VCaP (cell line): ENCODE data around the gene TRIM40.

Experiments
- H3K27ac ChIP-seq: fragments of 450-650 bp; 2 replicates; pipeline ENCODE4 v1.5.1; 2017
- TF ChIP-seq, protein P1 (sequence below): fragments of 450-650 bp; conservative IDR thresholded peaks from 2 replicates; pipeline ENCODE4 v1.5.1; 2017; ENCODE audit warnings: mild to moderate bottlenecking, moderate library complexity

The TRIM40 gene

DNA sequence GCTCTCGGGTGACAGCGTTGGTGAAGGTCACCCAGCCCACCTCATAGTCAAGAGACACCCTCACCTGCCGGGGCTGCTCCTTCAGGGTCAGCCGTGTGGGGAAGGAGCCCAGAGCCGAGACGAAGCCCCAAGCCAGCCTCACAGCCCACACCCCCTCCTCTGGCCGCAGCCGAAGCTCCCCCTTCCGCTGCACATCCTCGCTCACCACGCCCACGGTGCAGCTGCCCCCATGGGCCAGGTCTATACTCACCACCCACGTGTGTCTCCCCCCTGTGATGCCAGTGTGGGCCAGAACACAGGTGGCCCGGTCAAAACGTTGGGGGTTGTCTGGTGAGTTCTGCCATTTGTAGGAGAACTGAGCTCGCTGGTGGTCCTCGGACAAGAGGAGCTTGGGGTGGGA lies 18.1 kb downstream of the TRIM40 start:
- H3K27ac ChIP-seq, result no peak overlapping the region
- TF ChIP-seq, protein P1, sequence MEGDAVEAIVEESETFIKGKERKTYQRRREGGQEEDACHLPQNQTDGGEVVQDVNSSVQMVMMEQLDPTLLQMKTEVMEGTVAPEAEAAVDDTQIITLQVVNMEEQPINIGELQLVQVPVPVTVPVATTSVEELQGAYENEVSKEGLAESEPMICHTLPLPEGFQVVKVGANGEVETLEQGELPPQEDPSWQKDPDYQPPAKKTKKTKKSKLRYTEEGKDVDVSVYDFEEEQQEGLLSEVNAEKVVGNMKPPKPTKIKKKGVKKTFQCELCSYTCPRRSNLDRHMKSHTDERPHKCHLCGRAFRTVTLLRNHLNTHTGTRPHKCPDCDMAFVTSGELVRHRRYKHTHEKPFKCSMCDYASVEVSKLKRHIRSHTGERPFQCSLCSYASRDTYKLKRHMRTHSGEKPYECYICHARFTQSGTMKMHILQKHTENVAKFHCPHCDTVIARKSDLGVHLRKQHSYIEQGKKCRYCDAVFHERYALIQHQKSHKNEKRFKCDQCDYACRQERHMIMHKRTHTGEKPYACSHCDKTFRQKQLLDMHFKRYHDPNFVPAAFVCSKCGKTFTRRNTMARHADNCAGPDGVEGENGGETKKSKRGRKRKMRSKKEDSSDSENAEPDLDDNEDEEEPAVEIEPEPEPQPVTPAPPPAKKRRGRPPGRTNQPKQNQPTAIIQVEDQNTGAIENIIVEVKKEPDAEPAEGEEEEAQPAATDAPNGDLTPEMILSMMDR, result no peak

DNA sequence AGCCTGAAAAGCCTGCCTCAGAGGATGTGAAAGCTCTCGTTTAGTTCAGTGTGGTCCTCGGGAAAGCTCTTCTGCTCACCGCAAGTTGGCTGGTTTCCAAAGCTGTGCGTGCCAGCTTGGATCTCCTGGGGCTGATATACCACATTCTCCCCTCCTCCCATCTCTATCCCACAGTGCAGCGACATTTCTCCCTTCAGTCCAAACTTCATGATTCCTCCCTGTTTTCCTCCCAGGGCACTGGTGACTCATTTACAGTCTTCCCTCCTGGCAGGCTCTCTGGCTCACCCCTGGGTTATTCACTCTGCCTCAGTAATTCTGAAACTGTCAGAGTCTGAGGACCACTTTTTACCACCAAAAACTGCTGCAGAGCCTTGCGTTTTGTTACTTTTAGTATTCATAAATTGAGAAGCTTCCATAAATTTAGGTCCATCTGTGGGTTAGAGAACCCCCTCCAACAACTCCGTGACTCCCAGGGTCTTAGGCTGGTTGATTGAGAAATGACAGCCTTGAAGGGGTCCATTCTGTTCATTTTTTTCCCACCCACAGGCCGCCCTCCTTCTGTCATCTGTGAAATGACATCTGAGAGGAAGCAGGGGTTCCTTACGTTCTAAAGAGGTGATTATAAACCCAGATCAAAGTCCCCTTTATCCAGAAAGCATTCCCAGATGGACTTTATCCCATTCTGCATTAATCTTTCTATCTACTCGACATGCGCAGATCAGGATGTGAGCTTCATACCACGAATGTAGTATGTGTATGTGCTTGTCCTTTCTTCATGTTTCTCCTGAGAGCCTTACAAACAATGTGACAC lies 19.0 kb downstream of the TRIM40 start:
- no peak overlapping the region for H3K27ac ChIP-seq

DNA sequence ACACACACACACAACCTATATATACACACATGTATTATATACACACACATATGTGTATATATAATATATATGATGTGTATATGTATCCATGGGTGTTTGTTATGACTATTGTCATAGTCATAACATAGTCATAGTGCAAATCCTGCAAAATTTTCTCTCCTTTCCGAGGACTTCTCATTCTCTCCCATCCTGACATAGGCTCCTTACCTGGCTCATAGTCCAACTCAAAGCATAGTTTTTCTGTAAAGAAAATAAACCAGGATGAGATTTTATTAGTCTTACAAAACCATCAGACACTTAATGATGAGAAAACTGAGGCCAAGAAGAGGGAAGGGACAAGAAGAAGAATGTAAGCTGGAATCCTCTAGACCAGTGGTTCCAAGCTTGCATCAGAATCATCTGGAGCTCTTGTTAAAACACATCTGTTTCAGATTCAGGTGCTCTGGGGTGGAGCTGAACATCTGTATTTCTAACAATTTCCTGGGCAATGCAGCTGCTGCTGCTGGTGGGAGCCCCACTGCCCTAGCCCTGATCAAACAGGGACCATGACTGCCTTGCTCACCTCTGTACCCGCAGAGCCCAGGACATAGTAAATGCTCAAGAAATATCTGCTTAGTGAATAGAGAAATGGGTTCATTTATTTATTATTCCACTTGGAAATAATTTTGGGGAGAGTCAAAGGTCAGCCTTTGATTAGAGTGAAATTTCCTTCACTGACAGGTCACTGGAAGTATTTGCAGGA lies 19.8 kb downstream of the TRIM40 start:
- TF ChIP-seq, protein P1, result no peak
- H3K27ac ChIP-seq, result no peak overlapping the region

More for the DNA sequence above, 19.0 kb downstream of the TRIM40 start:
- TF ChIP-seq, protein P1, result no peak

DNA sequence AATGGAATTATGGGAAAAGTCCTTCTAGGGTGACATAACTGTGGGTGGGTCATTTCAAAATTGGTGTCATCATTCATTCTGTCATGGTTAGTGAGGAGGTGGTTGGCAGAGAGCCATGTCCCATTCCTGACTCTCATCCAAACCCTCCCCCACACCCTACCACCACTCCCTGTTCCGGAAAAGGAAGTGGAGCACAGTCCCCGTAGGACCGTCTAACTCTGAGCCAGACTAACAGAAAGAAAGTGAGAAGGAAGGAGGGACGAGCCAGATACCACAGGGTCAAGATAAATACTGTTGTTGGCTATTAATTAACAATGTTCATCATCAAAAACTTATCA lies 20.3 kb downstream of the TRIM40 start:
- TF ChIP-seq, protein P1, result no peak

DNA sequence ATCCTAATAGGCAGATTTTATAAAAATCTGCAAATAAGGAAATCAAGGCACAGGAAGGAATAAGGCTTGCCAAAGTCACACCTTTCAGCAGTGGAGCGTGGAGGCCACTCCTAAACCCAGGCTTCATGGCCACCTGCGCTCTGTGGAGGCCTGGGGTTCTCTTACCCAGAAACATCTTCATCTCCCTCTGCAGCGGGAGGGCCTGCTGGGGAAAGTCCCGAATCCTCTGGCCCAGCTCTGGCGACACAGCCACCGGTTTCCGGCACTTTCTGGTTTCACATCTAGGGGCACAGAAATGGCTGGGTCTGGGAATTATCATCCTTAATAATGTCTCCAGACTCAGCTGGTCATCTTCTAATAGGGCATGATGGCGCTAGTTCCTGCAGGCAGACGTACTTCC lies 20.8 kb downstream of the TRIM40 start:
- H3K27ac ChIP-seq, result no peak overlapping the region

More for the DNA sequence above, 20.3 kb downstream of the TRIM40 start:
- no peak overlapping the region for H3K27ac ChIP-seq

DNA sequence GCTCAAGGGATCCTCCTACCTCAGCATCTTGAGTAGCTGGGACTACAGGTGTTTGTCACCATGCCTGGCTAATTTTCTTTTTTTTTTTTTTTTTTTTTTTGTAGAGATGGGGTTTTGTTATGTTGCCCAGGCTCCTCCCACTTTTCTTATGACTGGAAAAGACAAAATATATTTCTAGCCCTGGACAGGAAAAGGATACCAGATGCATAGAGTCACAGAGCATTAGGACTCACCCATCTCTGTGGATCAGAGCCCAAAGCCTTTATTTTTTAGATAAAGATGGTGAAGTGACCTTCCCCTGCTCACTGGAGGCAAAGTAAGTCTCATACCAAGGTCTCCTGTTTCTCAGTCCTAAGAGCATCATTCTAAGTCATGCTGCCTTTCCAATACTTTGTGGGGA lies 21.6 kb downstream of the TRIM40 start:
- no peak overlapping the region for H3K27ac ChIP-seq
- TF ChIP-seq, protein P1, result no peak

More for the DNA sequence above, 20.8 kb downstream of the TRIM40 start:
- TF ChIP-seq, protein P1, result no peak

DNA sequence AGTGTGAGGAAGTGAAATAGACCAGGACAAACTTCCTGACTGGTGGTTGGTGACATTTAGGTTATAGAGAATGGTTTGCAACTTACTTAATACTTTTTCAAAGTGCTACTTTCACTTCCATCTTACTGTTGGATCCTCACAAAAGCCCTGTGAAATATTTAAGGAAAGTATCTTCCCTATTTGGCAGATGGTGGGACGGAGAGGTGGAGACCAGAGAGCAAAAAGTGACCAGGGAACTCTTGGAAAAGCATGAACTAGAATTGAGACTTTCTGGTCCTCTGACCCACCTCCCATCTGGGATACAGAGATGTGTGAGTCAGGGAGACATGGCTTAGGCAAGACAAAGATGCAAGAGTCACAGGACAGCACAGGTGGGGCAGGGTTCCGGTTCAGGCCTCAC lies 22.1 kb downstream of the TRIM40 start:
- TF ChIP-seq, protein P1, result no peak
- no peak overlapping the region for H3K27ac ChIP-seq
